ENCODE measurements around the gene RNPEPL1.

GRCh38 chr2:240585681-240586197 lies 17.5 kb downstream of the RNPEPL1 start:
- TF ChIP-seq CTCF (IDR thresholded peaks at IDR 0.05; ENCODE audit: low read length), result no peak
- no peak for TF ChIP-seq EZH2 (optimal IDR thresholded peaks at IDR 0.05; ENCODE audit: low read depth, low read length)
- no peak for TF ChIP-seq EZH2phosphoT487 (IDR thresholded peaks at IDR 0.05; ENCODE audit: low read length)

Measured in MM.1S (cell line).